Keratinocyte (primary cell): ENCODE measurements around the gene TMEM33.
A peak's percentile ranks its signal among the peaks of the same experiment; 100 is the strongest.

ENCODE experiments used
- CTCF ChIP-seq, 3 experiments: IDR thresholded peaks in 1 of 3; conservative IDR thresholded peaks in 1 of 3; optimal IDR thresholded peaks in 1 of 3; 2 replicates in 2 of 3; 3 replicates in 1 of 3; pipeline versions ENCODE3 to v1.5.1; 2011; ENCODE audit warnings: low read length in 3 of 3, mild to moderate bottlenecking in 3 of 3, moderate library complexity in 2 of 3, control low read depth in 1 of 3, inconsistent platforms in 1 of 3; ENCODE audit not compliant: insufficient read depth in 2 of 3; ENCODE audit errors: extremely low read depth in 1 of 3
- EZH2 ChIP-seq: IDR thresholded peaks from one replicate; pipeline ENCODE4 v1.6.1; 2012; ENCODE audit warnings: inconsistent platforms, mild to moderate bottlenecking, low read length, moderate library complexity

DNA sequence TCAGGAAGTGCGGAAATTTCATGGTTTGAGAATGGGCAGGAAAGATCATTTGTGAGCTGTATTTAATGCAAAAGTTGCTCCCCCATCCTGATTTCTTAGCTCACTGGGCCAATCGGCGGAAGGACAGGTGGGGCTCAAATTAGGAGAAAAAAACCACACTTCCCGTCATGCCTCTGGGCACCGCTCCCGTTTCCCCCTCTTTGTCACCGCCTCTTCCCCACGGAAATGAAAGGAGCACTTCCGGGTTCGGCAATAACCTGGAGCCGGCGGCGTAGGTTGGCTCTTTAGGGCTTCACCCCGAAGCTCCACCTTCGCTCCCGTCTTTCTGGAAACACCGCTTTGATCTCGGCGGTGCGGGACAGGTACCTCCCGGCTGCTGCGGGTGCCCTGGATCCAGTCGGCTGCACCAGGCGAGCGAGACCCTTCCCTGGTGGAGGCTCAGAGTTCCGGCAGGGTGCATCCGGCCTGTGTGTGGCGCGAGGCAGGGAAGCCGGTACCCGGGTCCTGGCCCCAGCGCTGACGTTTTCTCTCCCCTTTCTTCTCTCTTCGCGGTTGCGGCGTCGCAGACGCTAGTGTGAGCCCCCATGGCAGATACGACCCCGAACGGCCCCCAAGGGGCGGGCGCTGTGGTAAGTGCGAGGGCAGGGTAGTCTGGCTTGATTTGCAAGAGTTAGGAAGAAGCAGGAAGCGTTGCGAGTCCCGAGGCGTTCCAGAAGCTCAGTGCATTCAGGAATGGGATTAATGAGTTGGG is at the start of gene TMEM33:
- TF ChIP-seq CTCF (optimal IDR thresholded peaks at IDR 0.05 in 1 of 3, IDR thresholded peaks at IDR 0.05 in 1 of 3, conservative IDR thresholded peaks at IDR 0.05 in 1 of 3; ENCODE audit: extremely low read depth in 1 of 3, insufficient read depth in 2 of 3, low read length in 3 of 3) (peak in 1 of 3 experiments; percentile 13), EZH2 (no peak)
